HepG2 (cell line): ENCODE measurements around the gene VWCE. TPM values are rescaled to one million over a fixed set of nuclear protein-coding genes. Genes with fewer than 3 reads are reported as not detected.

ENCODE experiments used
- MTERF4 ChIP-seq: sonication (generic); formaldehyde crosslinking; IDR thresholded peaks from 2 replicates; pipeline ENCODE4 v1.8.0; 2023; ENCODE audit warnings: mild to moderate bottlenecking, missing genetic modification reagents
- SIX4 ChIP-seq: sonication (generic); formaldehyde crosslinking; IDR thresholded peaks from 2 replicates; pipeline ENCODE4 v1.4.0; 2020; ENCODE audit warnings: missing genetic modification reagents
- SKIL ChIP-seq: sonication (generic); formaldehyde crosslinking; IDR thresholded peaks from 2 replicates; pipeline ENCODE4 v1.8.0; 2022; ENCODE audit warnings: missing genetic modification reagents, mild to moderate bottlenecking, moderate library complexity, borderline replicate concordance
- SNRNP70 ChIP-seq: fragments of 200-400 bp; formaldehyde crosslinking; IDR thresholded peaks from 2 replicates; pipeline ENCODE4 v1.6.1; 2017; ENCODE audit warnings: mild to moderate bottlenecking, low read depth, low read length, moderate library complexity
- STAT6 ChIP-seq: sonication (generic); formaldehyde crosslinking; IDR thresholded peaks from 2 replicates; pipeline ENCODE4 v1.4.0; 2020; ENCODE audit warnings: missing genetic modification reagents, mild to moderate bottlenecking, borderline replicate concordance
- ZBTB44 ChIP-seq: sonication (generic); formaldehyde crosslinking; IDR thresholded peaks from 2 replicates; pipeline ENCODE4 v1.4.0; 2020; ENCODE audit warnings: missing genetic modification reagents
- ZNF468 ChIP-seq: sonication (generic); formaldehyde crosslinking; IDR thresholded peaks from 2 replicates; pipeline ENCODE4 v1.8.0; 2022; ENCODE audit warnings: mild to moderate bottlenecking, moderate library complexity, missing genetic modification reagents
- ZNF687 ChIP-seq: sonication (generic); formaldehyde crosslinking; IDR thresholded peaks from 2 replicates; pipeline ENCODE4 v1.5.1; 2020; ENCODE audit warnings: mild to moderate bottlenecking, missing genetic modification reagents, moderate library complexity
- ZNF740 ChIP-seq: sonication (generic); formaldehyde crosslinking; IDR thresholded peaks from 2 replicates; pipeline ENCODE4 v1.4.0; 2020; ENCODE audit warnings: missing genetic modification reagents
- ZNF768 ChIP-seq: sonication (generic); formaldehyde crosslinking; IDR thresholded peaks from 2 replicates; pipeline ENCODE4 v1.4.0; 2020; ENCODE audit warnings: missing genetic modification reagents
- ZNF775 ChIP-seq: sonication (generic); formaldehyde crosslinking; IDR thresholded peaks from 2 replicates; pipeline ENCODE4 v1.4.0; 2020; ENCODE audit warnings: missing genetic modification reagents, mild to moderate bottlenecking, moderate library complexity, borderline replicate concordance
- polyA plus RNA-seq, 8 experiments: library from polyadenylated mRNA; depleted of rRNA in 3 of 8; stranded (reverse) in 7 of 8; unstranded in 1 of 8; fragments of >200 nt; fragmentation: Illumina TruSeq in 4 of 8; extraction: Trizol in 4 of 8; gene quantifications; 2 replicates each; pipeline versions ENCODE4 v1.2.1 to v1.2.3, GENCODE V29; 2011 to 2016; ENCODE audit warnings: low read depth in 4 of 8, missing spikeins in 1 of 8, mixed read lengths in 1 of 8; ENCODE audit not compliant: insufficient read depth in 1 of 8
- total RNA-seq, 5 experiments: library from RNA; depleted of rRNA; stranded (reverse); fragments of >200 nt; fragmentation: Illumina TruSeq; extraction: Trizol; gene quantifications; 2 replicates each; pipeline ENCODE4 v1.2.3, GENCODE V29; 2016; ENCODE audit warnings: low read depth in 1 of 5
- TF ChIP-seq, protein P1 (sequence below): sonication (generic); formaldehyde crosslinking; IDR thresholded peaks from 2 replicates; pipeline ENCODE4 v1.4.0; 2020; ENCODE audit warnings: missing genetic modification reagents

The VWCE gene
- total and polyA plus RNA-seq, 2 of the 13 experiments (the other 11 are each of a cell fraction or from before 2014, with no cell fraction given): 27.6 to 58.3 TPM

GRCh38 chr11:61265357-61265756, 29.8 kb downstream of the VWCE start (continued):
- TF ChIP-seq ZBTB44 (CRISPR knock-in tag): no peak
- no peak for TF ChIP-seq STAT6 (CRISPR knock-in tag)
- TF ChIP-seq ZNF740: no peak
- no peak for TF ChIP-seq ZNF775 (CRISPR knock-in tag)
- TF ChIP-seq ZNF468 (CRISPR knock-in tag): no peak
- no peak for TF ChIP-seq SIX4
- TF ChIP-seq ZNF687 (CRISPR knock-in tag): peak; percentile 72
- TF ChIP-seq, protein P1, sequence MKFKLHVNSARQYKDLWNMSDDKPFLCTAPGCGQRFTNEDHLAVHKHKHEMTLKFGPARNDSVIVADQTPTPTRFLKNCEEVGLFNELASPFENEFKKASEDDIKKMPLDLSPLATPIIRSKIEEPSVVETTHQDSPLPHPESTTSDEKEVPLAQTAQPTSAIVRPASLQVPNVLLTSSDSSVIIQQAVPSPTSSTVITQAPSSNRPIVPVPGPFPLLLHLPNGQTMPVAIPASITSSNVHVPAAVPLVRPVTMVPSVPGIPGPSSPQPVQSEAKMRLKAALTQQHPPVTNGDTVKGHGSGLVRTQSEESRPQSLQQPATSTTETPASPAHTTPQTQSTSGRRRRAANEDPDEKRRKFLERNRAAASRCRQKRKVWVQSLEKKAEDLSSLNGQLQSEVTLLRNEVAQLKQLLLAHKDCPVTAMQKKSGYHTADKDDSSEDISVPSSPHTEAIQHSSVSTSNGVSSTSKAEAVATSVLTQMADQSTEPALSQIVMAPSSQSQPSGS (CRISPR knock-in tag): no peak
- TF ChIP-seq ZNF768 (CRISPR knock-in tag): no peak
- no peak for TF ChIP-seq SKIL (CRISPR knock-in tag)
- no peak for TF ChIP-seq MTERF4 (CRISPR knock-in tag)
- TF ChIP-seq SNRNP70: no peak
